D721Med (cell line): ENCODE data around the gene FAM184B.

Experiments
- DNase-seq: peaks from one replicate; pipeline ENCODE4 v3.0.0; 2011; ENCODE audit warnings: low spot score; ENCODE audit not compliant: insufficient read length
- FAIRE-seq: peaks from 2 replicates; lab custom pipeline; 2011; peaks lifted over from hg19 to GRCh38; lab: Jason Lieb, UNC
- CTCF ChIP-seq: IDR thresholded peaks from 2 replicates; pipeline ENCODE4 v1.5.1; 2012; ENCODE audit warnings: mild to moderate bottlenecking, control low read depth; ENCODE audit not compliant: insufficient read depth; ENCODE audit errors: missing control alignments

FAM184B gene

DNA sequence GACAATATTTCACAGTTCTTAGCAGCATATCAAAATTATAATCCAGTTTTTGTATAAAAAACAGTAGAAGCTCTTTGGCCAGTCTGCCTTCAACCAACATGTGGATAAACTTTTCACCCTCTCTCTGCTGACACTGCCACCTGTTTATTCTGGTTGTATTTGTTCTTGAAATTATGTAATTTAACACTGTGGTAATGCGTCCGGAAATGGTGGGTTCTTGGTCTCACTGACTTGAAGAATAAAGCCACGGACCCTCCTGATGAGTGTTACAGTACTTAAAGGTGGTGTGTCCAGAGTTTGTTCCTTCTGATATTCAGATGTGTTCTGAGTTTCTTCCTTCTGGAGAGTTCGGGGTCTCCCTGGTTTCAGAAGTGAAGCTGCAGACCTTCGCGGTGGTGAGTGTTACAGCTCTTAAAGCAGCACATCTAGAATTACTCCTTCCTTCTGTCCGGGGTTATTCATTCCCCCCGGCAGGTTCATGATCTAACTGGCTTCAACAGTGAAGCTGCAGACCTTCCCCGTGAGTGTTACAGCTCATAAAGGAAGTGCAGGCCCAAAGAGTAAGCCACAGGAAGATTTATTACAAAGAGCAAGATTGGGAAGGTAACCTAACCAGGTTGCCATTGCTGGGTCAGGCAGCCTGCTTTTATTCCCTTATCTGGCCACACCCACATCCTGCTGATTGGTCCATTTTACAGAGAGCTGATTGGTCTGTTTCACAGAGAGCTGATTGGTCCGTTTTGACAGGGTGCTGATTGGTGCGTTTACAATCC, 15.7 kb downstream of the FAM184B start:
- FAIRE-seq: no peak
- no peak for TF ChIP-seq CTCF
- no peak for DNase-seq

- TF ChIP-seq CTCF: no peak
- FAIRE-seq (no peak), DNase-seq (no peak)
Measured at GRCh38 chr4:17763931-17764330, 17.5 kb downstream of the FAM184B start.

- FAIRE-seq (no peak), DNase-seq (no peak)
- no peak for TF ChIP-seq CTCF
Measured at GRCh38 chr4:17763416-17763815, 18.0 kb downstream of the FAM184B start.

DNA sequence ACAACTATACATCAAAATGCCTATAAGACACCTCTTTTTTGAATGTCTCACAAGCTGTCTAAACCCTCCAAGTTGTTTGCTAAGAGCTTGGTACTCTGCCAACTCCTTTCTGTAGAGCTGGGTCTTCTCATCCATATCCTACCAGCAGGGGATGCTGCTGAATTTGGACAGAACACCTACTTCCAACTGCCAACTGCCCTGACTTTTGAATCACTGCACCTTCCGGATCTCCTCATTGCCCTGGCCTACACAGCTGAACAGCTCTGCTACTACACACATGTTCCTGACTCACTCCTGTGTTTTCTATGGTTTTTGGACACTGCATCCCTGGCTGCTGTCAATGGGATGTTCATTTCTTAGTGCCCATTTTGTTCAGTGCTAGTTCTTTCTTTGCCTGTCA, 18.7 kb downstream of the FAM184B start:
- FAIRE-seq (no peak), DNase-seq (no peak)
- peak; percentile 8 for TF ChIP-seq CTCF

DNA sequence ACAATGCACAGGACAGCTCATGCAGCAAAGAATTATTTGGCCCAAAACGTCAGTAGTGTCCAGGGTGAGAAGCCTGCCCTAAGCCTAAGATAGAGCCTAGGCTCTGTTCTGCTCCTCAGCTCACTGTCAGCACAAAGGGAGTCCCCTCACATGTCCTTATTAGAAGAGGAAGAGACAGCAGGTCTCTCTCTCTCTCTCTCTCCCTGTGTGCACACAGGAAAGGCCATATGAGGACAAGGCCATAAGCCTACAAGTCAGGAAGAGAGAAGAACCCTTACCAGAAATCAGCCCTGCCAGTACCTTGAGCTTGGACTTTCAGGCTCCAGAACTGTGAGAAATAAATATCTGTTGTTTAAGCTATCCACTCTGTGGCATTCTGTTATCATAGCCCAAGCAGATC, 20.4 kb downstream of the FAM184B start:
- TF ChIP-seq CTCF: no peak
- DNase-seq (no peak), FAIRE-seq (no peak)

DNA sequence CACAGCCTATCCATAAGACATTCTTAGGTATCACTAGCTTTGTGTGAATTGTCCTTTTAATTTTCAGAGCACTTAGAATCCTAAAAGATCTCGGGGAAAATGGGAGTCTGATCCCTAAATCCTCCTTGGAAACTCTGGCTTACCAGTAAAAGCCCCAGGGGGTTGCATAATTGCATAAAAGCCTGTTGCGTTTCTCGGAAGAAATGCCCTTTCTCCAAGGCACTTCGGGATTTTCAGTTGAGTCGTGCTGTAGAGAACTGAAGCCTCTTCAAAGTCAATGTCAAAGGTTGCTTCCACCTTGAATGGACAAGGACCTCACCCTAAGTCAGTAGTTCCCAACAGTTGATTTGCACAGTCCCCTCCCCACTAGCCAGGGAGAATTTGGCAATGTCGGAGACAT, 20.8 kb downstream of the FAM184B start:
- no peak for DNase-seq
- no peak for FAIRE-seq
- no peak for TF ChIP-seq CTCF

DNA sequence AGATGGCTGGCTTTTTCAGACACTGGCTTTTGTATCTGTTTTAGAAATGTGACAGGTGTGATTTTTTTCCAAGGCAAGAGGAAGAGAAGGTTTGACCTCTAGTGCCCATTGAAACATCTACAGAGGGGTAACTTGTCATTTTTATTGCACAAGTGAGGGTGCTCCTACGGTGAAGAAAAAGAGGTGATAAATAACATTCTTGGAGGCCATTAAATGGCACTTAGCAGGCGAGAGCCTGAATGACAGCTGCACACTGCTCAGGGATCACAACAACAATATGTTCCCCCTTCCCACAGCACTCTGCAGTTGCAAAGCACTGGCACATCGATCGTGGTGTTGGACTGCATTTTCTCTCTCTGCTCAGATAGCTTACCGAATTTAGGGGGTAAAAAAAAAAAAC, 22.9 kb downstream of the FAM184B start:
- DNase-seq (no peak), FAIRE-seq (no peak)
- no peak for TF ChIP-seq CTCF
